GM18951 (cell line): ENCODE results near the gene SEMA3C.

Source experiments
- POLR2A ChIP-seq: IDR thresholded peaks from 4 replicates; pipeline ENCODE4 v1.6.1; 2011; ENCODE audit warnings: mild to moderate bottlenecking; ENCODE audit not compliant: insufficient read length, insufficient read depth; ENCODE audit errors: extremely low read depth
- in situ Hi-C: fragments of 300-500 bp; cut with MboI; formaldehyde crosslinking; loops from one replicate; pipeline ENCODE4 v1.12.0; 2022; ENCODE audit warnings: low sequenced_read_pairs, mixed read lengths, inconsistent platforms; ENCODE audit not compliant: unreplicated experiment

Gene SEMA3C

DNA sequence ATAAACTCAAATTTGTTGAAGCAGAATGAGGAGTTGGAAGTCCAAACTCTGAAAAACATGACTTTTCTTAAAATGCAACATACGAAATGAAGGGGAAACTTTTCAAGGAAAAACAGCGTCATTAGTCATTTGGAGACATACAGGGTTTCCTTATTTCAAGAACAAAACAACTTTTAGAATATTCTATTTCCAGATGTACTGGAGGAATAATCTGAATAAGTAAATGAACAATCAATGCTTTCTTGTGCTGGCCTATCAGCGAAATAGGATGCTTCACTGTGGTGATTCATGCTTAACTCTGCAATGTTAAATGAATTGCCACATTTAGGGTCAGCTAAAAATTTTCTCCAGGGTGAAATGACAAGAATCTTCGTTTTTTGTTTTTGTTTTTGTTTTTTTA lies 114.3 kb downstream of the SEMA3C start:
- no peak for TF ChIP-seq POLR2A
- in situ Hi-C loops: no loop called here

GRCh38 chr7:80802527-80802926 lies 116.3 kb downstream of the SEMA3C start:
- in situ Hi-C loops: no loop called here
- TF ChIP-seq POLR2A: no peak

- in situ Hi-C loops: no loop called here
- TF ChIP-seq POLR2A: no peak
These were observed 123.9 kb downstream of the SEMA3C start for GRCh38 chr7:80794631-80795573.

GRCh38 chr7:80791509-80791929 lies 127.3 kb downstream of the SEMA3C start:
- in situ Hi-C loops: no loop called here

GRCh38 chr7:80790877-80791276 lies 128.0 kb downstream of the SEMA3C start:
- in situ Hi-C loops: no loop called here
- no peak for TF ChIP-seq POLR2A

More at GRCh38 chr7:80791509-80791929, 127.3 kb downstream of the SEMA3C start:
- TF ChIP-seq POLR2A: no peak

DNA sequence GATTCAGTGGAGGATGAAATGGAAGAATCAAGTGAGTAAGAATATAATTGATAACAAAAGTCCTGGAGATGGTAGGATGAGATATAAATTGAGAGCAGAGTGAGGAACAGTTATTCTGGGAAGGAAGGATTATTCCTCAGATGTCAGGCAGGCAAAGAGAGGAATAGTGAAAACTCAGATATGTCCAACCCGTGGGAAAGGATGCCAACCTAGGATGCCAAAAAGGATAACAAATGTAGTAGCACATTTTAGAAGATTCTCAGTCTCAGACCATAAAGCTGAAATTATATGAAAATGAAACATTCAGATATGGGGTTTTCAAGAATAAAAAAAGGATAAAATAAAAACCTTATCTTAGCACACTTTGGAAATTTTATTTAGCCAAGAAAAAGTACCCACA lies 131.1 kb downstream of the SEMA3C start:
- no peak for TF ChIP-seq POLR2A
- in situ Hi-C loops: no loop called here

DNA sequence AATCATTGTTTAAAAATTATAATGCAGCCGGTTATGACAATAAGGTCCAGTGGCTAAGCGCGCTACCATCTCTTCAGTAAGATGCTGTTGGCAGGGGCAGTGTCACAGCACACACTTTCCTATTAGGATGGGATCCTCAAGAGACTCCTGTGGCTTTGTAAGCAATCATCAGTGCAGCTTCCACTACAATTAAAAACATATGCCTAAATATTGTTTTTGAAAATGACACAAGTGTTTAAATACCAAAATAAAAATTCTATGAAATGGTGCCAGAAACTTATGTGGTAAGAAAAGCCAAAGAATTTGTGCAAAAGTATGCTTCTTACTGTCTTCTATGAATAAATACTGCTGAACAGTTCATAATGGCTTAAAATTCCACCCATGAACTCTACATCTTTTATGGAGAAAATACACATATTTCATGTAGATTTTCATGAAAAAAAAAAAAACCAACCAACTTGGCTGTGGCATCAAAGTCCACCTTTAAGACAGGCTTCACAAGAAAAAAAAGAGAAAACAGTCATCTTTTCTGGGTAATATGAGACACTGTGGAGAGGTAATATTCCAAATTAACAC lies 132.8 kb downstream of the SEMA3C start:
- in situ Hi-C loops: no loop called here
- TF ChIP-seq POLR2A: no peak

DNA sequence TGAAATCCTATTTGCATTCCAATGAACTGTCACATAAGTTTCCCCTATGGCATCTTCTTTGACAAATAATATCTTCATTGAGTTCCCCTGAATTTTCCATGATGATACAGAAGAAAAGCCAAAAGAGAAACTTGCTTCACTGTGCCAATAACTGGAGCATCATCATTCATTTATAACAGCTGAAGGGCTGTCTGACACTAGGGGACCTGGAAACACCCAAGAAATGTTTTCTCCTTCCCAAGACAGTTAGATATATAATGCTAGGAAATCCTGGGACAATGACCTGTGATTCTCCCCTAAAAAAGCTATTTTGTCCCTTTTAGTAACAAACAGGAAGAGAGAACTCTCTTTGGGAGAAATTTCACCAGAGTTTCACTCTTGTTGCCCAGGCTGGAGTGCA lies 133.6 kb downstream of the SEMA3C start:
- no peak for TF ChIP-seq POLR2A

GRCh38 chr7:80783678-80784327 lies 135.0 kb downstream of the SEMA3C start:
- no peak for TF ChIP-seq POLR2A
- in situ Hi-C loops: no loop called here

More for the DNA sequence above, 133.6 kb downstream of the SEMA3C start:
- in situ Hi-C loops: no loop called here

- TF ChIP-seq POLR2A: no peak
- in situ Hi-C loops: no loop called here
These were observed 135.6 kb downstream of the SEMA3C start for GRCh38 chr7:80783186-80783677.

DNA sequence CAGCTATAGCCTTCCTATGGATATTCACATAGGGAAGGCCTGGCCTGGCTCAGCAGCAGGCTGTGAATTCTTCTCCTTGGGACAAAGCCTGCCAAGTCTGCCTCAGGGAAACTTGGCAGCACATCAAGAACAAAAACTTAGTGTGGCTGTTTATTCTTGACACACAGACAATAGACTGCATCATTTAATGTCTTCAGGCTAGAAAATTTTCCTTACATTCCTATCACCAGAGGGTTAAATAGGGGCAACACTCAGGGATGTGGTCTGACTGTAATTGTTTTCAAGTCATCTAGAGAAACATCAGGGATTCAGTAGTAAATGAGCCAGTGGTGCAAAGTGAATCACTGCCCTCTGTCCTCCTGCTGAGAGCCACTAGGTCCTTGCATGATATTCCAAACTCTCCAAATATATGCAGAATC lies 137.3 kb downstream of the SEMA3C start:
- TF ChIP-seq POLR2A: no peak
- in situ Hi-C loops: no loop called here

DNA sequence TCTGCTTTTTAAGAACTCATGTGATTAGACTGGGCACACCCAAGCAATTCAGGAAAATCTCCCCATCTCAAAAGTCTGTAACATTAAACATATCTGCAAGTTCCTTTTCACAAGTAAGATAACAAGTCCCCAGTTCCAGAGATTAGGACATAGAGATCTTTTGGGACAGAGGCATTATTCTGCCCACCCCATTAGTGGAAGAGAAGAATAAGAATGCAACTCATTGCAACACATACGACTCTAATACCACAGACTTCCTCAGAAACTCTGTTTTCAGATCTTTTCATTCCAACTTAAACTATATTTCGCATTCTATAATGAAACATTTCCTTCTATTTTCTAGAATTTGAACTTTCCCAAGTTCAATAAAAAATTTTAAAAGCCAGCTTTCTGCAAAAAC lies 137.7 kb downstream of the SEMA3C start:
- in situ Hi-C loops: no loop called here
- TF ChIP-seq POLR2A: no peak

DNA sequence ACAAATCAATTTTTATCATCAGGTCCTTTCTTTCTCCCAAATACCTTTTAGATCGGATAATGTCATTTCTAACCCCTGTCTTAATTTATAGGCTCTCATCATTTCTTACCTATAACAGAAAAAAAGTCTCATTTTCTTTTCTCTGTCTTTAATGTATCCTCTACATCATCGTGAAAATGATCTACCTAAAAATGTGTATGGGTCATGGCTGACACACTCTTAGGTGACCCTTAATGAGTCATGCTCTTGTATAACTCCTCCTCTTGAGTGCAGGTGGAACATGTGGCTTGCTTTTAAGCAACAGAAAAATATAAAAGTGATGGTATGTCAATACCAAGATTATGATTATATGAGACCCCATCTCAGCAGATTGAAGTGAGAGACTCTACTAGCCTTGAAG lies 139.4 kb downstream of the SEMA3C start:
- TF ChIP-seq POLR2A: no peak
- in situ Hi-C loops: no loop called here

DNA sequence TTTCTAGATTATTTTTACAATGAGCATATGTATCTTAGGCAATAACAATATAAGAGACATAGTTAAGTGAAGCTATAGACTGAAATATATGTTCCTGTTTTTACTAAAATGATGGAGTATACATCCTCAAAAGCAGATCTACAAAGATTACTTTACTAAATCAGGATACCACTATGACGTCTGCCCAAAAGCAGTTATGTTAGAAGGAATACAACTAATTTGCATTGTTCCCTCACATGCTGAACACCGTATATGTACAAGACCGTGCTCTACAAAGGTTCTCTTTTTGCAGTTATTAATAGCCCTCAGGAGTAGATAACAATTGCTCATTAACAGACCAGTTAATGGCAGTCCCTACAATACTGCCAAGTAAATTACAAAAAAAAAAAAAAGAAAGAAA lies 143.0 kb downstream of the SEMA3C start:
- TF ChIP-seq POLR2A: no peak
- in situ Hi-C loops: no loop called here

- no peak for TF ChIP-seq POLR2A
- in situ Hi-C loops: no loop called here
These were observed 143.4 kb downstream of the SEMA3C start for GRCh38 chr7:80775482-80775881.
